CD4-positive, alpha-beta T cell (primary cell): ENCODE results near the gene TAF11L3. TPM values are rescaled to one million over a fixed set of nuclear protein-coding genes. Genes with fewer than 3 reads are reported as not detected.
"Not testable (repeated sequence)": the region's sequence is repeated elsewhere in the genome, so short reads cannot be mapped to it uniquely, and the experiment has no call there.

Experiments used
- ATAC-seq: fragments of 200-7000 bp; cut with Tn5 transposase; one replicate; pipeline ENCODE4 v1.10.0; 2022; ENCODE audit warnings: mild to moderate bottlenecking; ENCODE audit not compliant: poor library complexity
- CTCF ChIA-PET: fragments of 350-600 bp; sonication (Branson Sonifier 250); formaldehyde crosslinking; loops from one replicate; lab custom pipeline; 2021; ENCODE audit warnings: antibody characterized with exemption, inconsistent platforms; lab: Charles Lee
- POLR2A ChIA-PET: fragments of 350-600 bp; sonication (Branson Sonifier 250); formaldehyde crosslinking; loops from one replicate; lab custom pipeline; 2021; ENCODE audit warnings: antibody characterized with exemption, inconsistent platforms; lab: Charles Lee
- DNase-seq, 14 experiments: peaks; one replicate each; pipeline ENCODE4 v3.0.0-alpha.2; 2013 to 2020; ENCODE audit warnings: mixed read lengths in 2 of 14
- H3K27ac ChIP-seq, 2 donors: one replicate each; pipeline versions ENCODE4 v1.5.1 to v1.7.0; 2013; ENCODE audit warnings: low read length in 2 of 2, low read depth in 1 of 2, mild to moderate bottlenecking in 1 of 2
- H3K27me3 ChIP-seq, 2 experiments: 1 replicate in 1 of 2; 2 replicates in 1 of 2; pipeline versions ENCODE4 v1.6.1 to v1.7.0; 2013; ENCODE audit warnings: low read length in 2 of 2, control low read depth in 1 of 2, mild to moderate bottlenecking in 1 of 2, moderate library complexity in 1 of 2; ENCODE audit not compliant: insufficient read depth in 2 of 2, control insufficient read depth in 1 of 2
- H3K36me3 ChIP-seq: one replicate; pipeline ENCODE4 v1.6.1; 2013; ENCODE audit warnings: low read length, control low read depth; ENCODE audit not compliant: insufficient read depth
- H3K4me1 ChIP-seq: one replicate; pipeline ENCODE4 v1.6.1; 2013; ENCODE audit warnings: low read length, control low read depth; ENCODE audit not compliant: insufficient read depth
- H3K4me3 ChIP-seq: one replicate; pipeline ENCODE4 v1.5.1; 2013; ENCODE audit warnings: mild to moderate bottlenecking, low read length, moderate library complexity
- H3K9me3 ChIP-seq, 2 experiments: 1 replicate in 1 of 2; 2 replicates in 1 of 2; pipeline versions ENCODE4 v1.6.1 to v1.7.0; 2013; ENCODE audit warnings: low read length in 2 of 2, mild to moderate bottlenecking in 2 of 2, control low read depth in 1 of 2, moderate library complexity in 1 of 2; ENCODE audit not compliant: control insufficient read depth in 1 of 2, insufficient read depth in 1 of 2
- H3K27ac Mint-ChIP-seq: one replicate; pipeline ENCODE4 v1.8.0; 2020; ENCODE audit warnings: mixed read lengths
- H3K27me3 Mint-ChIP-seq: one replicate; pipeline ENCODE4 v1.8.0; 2021; ENCODE audit warnings: mixed read lengths
- H3K36me3 Mint-ChIP-seq: one replicate; pipeline ENCODE4 v1.8.0; 2021; ENCODE audit warnings: low read depth, mixed read lengths
- H3K4me1 Mint-ChIP-seq: one replicate; pipeline ENCODE4 v1.8.0; 2021; ENCODE audit warnings: low read depth, mixed read lengths
- H3K4me3 Mint-ChIP-seq: one replicate; pipeline ENCODE4 v1.8.0; 2020; ENCODE audit warnings: mild to moderate bottlenecking, mixed read lengths
- H3K9me3 Mint-ChIP-seq: one replicate; pipeline ENCODE4 v1.8.0; 2020; ENCODE audit warnings: mixed read lengths
- CTCF ChIP-seq: fragments of 200-600 bp; IDR thresholded peaks from one replicate; pipeline ENCODE4 v1.8.0; 2022; ENCODE audit warnings: antibody characterized with exemption, mild to moderate bottlenecking
- intact Hi-C, 2 experiments: fragments of 100-400 bp; cut with DNase I in 1 of 2; cut with micrococcal nuclease in 1 of 2; formaldehyde crosslinking; loops; one replicate each; pipeline versions ENCODE4 v1.15.1 to v1.9.0; 2023 to 2025; cut with DNase I, micrococcal nuclease
- polyA plus RNA-seq, 2 donors: library from polyadenylated mRNA; unstranded; fragments of 120-200 nt; gene quantifications; one replicate each; pipeline ENCODE4 v1.2.1, GENCODE V29; 2013
- total RNA-seq, 174 experiments: library from RNA in 2 of 174; stranded (reverse) in 2 of 174; gene quantifications; one replicate each; pipeline ENCODE4 v1.2.3 and lab custom pipeline; 2021 to 2026

Gene TAF11L3
- not detected for total RNA-seq
- not detected for polyA plus RNA-seq (2013, experiment 1 of 2)
- polyA plus RNA-seq (2013, experiment 2 of 2), result not detected
- 0 reads per million in 172 experiments for total RNA-seq (lab: John Stamatoyannopoulos, UW)

- H3K9me3 Mint-ChIP-seq, intact Hi-C loops, H3K9me3 ChIP-seq, H3K4me1 ChIP-seq, ATAC-seq, CTCF ChIA-PET, H3K4me3 Mint-ChIP-seq, H3K27me3 ChIP-seq, H3K36me3 Mint-ChIP-seq, H3K27me3 Mint-ChIP-seq, POLR2A ChIA-PET, H3K4me1 Mint-ChIP-seq, H3K27ac Mint-ChIP-seq, H3K27ac ChIP-seq, H3K36me3 ChIP-seq, DNase-seq, H3K4me3 ChIP-seq: not testable (repeated sequence)
Measured at GRCh38 chr5:17518067-17518466, at the start of gene TAF11L3. TAF11L3 (plus strand) TSS chr5:17518367.

GRCh38 chr5:17470064-17470463 is 48.1 kb upstream of the TAF11L3 start:
- peaks cover 5% of the 10 kb centered on the region for H3K9me3 Mint-ChIP-seq
- H3K9me3 ChIP-seq, result peaks cover 0 to 6% of the 10 kb centered on the region in 2 experiments
- ATAC-seq (no peak), DNase-seq (no peak)
- H3K4me1 ChIP-seq, result no peaks in the 10 kb centered on the region
- H3K27ac ChIP-seq, result no peak overlapping the region
- no peaks in the 10 kb centered on the region for H3K36me3 Mint-ChIP-seq
- H3K27me3 Mint-ChIP-seq, result no peaks in the 10 kb centered on the region
- no peaks in the 10 kb centered on the region for H3K4me1 Mint-ChIP-seq
- no peak for TF ChIP-seq CTCF
- no peak overlapping the region for H3K4me3 Mint-ChIP-seq
- H3K27me3 ChIP-seq, result no peaks in the 10 kb centered on the region
- H3K27ac Mint-ChIP-seq, result no peak overlapping the region
- ChIA-PET CTCF (no interaction called here), POLR2A (no interaction called here)
- H3K36me3 ChIP-seq, result no peaks in the 10 kb centered on the region
- intact Hi-C loops, result no loop called here
- no peak overlapping the region for H3K4me3 ChIP-seq

GRCh38 chr5:17475064-17475463 is 43.1 kb upstream of the TAF11L3 start:
- POLR2A ChIA-PET, H3K4me3 Mint-ChIP-seq, H3K9me3 Mint-ChIP-seq, H3K27ac ChIP-seq, H3K36me3 Mint-ChIP-seq, H3K27ac Mint-ChIP-seq, ATAC-seq, H3K4me3 ChIP-seq, H3K27me3 ChIP-seq, CTCF ChIA-PET, intact Hi-C loops, H3K4me1 Mint-ChIP-seq, H3K9me3 ChIP-seq, DNase-seq, H3K4me1 ChIP-seq, H3K27me3 Mint-ChIP-seq, H3K36me3 ChIP-seq: not testable (repeated sequence)

GRCh38 chr5:17477043-17477442 is 41.1 kb upstream of the TAF11L3 start:
- no peaks in the 10 kb centered on the region for H3K9me3 ChIP-seq
- Mint-ChIP-seq H3K9me3 (no peaks in the 10 kb centered on the region), H3K4me1 (no peaks in the 10 kb centered on the region), H3K4me3 (no peak overlapping the region), H3K36me3 (no peaks in the 10 kb centered on the region), H3K27me3 (no peaks in the 10 kb centered on the region), H3K27ac (no peak overlapping the region)
- intact Hi-C loops, result no loop called here
- DNase-seq (no peak), ATAC-seq (no peak)
- H3K4me1 ChIP-seq, result no peaks in the 10 kb centered on the region
- no peak overlapping the region for H3K27ac ChIP-seq
- no peak for TF ChIP-seq CTCF
- ChIA-PET CTCF (no interaction called here), POLR2A (no interaction called here)
- no peak overlapping the region for H3K4me3 ChIP-seq
- no peaks in the 10 kb centered on the region for H3K36me3 ChIP-seq
- no peaks in the 10 kb centered on the region for H3K27me3 ChIP-seq
